Fibroblast of lung (primary cell): ENCODE measurements around the gene ZNF33B. TPM values are rescaled to one million over a fixed set of nuclear protein-coding genes. Genes with fewer than 3 reads are reported as not detected.

Source experiments
- DNase-seq, 2 donors: peaks; one replicate each; pipeline versions ENCODE4 v3.0.0 to v3.0.0-alpha.2; 2010; ENCODE audit warnings: low read depth in 2 of 2
- H2AFZ ChIP-seq: 2 replicates; pipeline ENCODE4 v1.5.1; 2012; ENCODE audit warnings: low read length, control low read depth, inconsistent platforms
- H3K27ac ChIP-seq: 2 replicates; pipeline ENCODE4 v1.5.1; 2011; ENCODE audit warnings: low read length, control low read depth; ENCODE audit not compliant: insufficient read depth
- H3K27me3 ChIP-seq: 2 replicates; pipeline ENCODE4 v1.5.1; 2011; ENCODE audit warnings: mild to moderate bottlenecking, low read length; ENCODE audit not compliant: control insufficient read depth, insufficient read depth
- H3K36me3 ChIP-seq: 2 replicates; pipeline ENCODE4 v1.5.1; 2011; ENCODE audit warnings: low read length; ENCODE audit not compliant: control insufficient read depth, insufficient read depth
- H3K4me1 ChIP-seq: 2 replicates; pipeline ENCODE4 v1.5.1; 2011; ENCODE audit warnings: low read length; ENCODE audit not compliant: control insufficient read depth, insufficient read depth; ENCODE audit errors: extremely low read depth
- H3K4me2 ChIP-seq: 2 replicates; pipeline ENCODE4 v1.5.1; 2011; ENCODE audit warnings: low read length, control low read depth; ENCODE audit not compliant: insufficient read depth; ENCODE audit errors: extremely low read depth
- H3K4me3 ChIP-seq, 4 experiments: fragments of 200-600 bp in 1 of 4; sonication (generic) in 1 of 4; replicated peaks in 1 of 4; 2 replicates each; pipeline ENCODE4 v1.5.1; 2011 to 2016; ENCODE audit warnings: low read length in 4 of 4, low read depth in 3 of 4, mild to moderate bottlenecking in 3 of 4, control low read depth in 2 of 4, inconsistent platforms in 1 of 4, mixed read lengths in 1 of 4; ENCODE audit not compliant: insufficient read depth in 1 of 4; ENCODE audit errors: control extremely low read depth in 1 of 4
- H3K79me2 ChIP-seq: 2 replicates; pipeline ENCODE4 v1.5.1; 2012; ENCODE audit warnings: mild to moderate bottlenecking, low read length, inconsistent platforms; ENCODE audit not compliant: control insufficient read depth, insufficient read depth
- H3K9ac ChIP-seq: 2 replicates; pipeline ENCODE4 v1.5.1; 2011; ENCODE audit warnings: mild to moderate bottlenecking, low read length, control low read depth; ENCODE audit not compliant: insufficient read depth
- H3K9me3 ChIP-seq: 2 replicates; pipeline ENCODE4 v1.5.1; 2012; ENCODE audit warnings: low read depth, low read length; ENCODE audit not compliant: control insufficient read depth, insufficient read depth
- H4K20me1 ChIP-seq: 2 replicates; pipeline ENCODE4 v1.5.1; 2011; ENCODE audit warnings: low read length; ENCODE audit not compliant: control insufficient read depth, insufficient read depth; ENCODE audit errors: extremely low read depth
- CTCF ChIP-seq, 2 donors: IDR thresholded peaks in 1 of 2; conservative IDR thresholded peaks in 1 of 2; 1 replicate in 1 of 2; 2 replicates in 1 of 2; pipeline ENCODE4 v1.5.1; 2011 to 2012; ENCODE audit warnings: low read length in 2 of 2, control low read depth in 1 of 2, inconsistent platforms in 1 of 2, low read depth in 1 of 2, mild to moderate bottlenecking in 1 of 2
- EZH2 ChIP-seq: IDR thresholded peaks from 2 replicates; pipeline ENCODE4 v1.5.1; 2012; ENCODE audit warnings: low read length, control low read depth, mild to moderate bottlenecking; ENCODE audit errors: missing control alignments
- polyA plus RNA-seq, 2 donors: library from polyadenylated mRNA; depleted of rRNA in 1 of 2; stranded (reverse) in 1 of 2; unstranded in 1 of 2; fragments of >200 nt; gene quantifications; 2 replicates each; pipeline ENCODE4 v1.2.1, GENCODE V29; 2011 to 2012; ENCODE audit warnings: missing spikeins in 1 of 2
- total RNA-seq: library from RNA; depleted of rRNA; stranded (reverse); fragments of >200 nt; gene quantifications from 2 replicates; pipeline ENCODE4 v1.2.1, GENCODE V29; 2014

The ZNF33B gene
- total and polyA plus RNA-seq, 2 donors (not counting 1 experiment from before 2014, with no cell fraction given): 7.5 to 7.8 TPM

- DNase-seq: peak; percentile 1 to 3
- Histone ChIP-seq H3K4me2 (peak overlapping the region; percentile 98), H3K79me2 (peaks cover 4% of the 10 kb centered on the region), H3K9ac (peak overlapping the region; percentile 63), H3K4me3 (peak overlapping the region; percentile 81 to 96 (median 94)), H3K36me3 (no peaks in the 10 kb centered on the region), H2AFZ (peak overlapping the region; percentile 99), H3K27ac (peak overlapping the region; percentile 72), H3K4me1 (no peaks in the 10 kb centered on the region), H4K20me1 (no peaks in the 10 kb centered on the region), H3K27me3 (no peaks in the 10 kb centered on the region), H3K9me3 (no peaks in the 10 kb centered on the region)
- TF ChIP-seq EZH2 (no peak), CTCF (conservative IDR thresholded peaks at IDR 0.05 in 1 of 2, IDR thresholded peaks at IDR 0.05 in 1 of 2; ENCODE audit: low read depth in 1 of 2, low read length in 2 of 2) (no peak)
Measured at GRCh38 chr10:42551582-42552187, 86.7 kb downstream of the ZNF33B start.

- TF ChIP-seq EZH2 (no peak), CTCF (conservative IDR thresholded peaks at IDR 0.05 in 1 of 2, IDR thresholded peaks at IDR 0.05 in 1 of 2; ENCODE audit: low read depth in 1 of 2, low read length in 2 of 2) (no peak)
- no peaks in the 10 kb centered on the region for H3K9me3 ChIP-seq
- H4K20me1 ChIP-seq: no peaks in the 10 kb centered on the region
- no peaks in the 10 kb centered on the region for H3K4me1 ChIP-seq
- no peak overlapping the region for H3K4me3 ChIP-seq
- H3K27ac ChIP-seq: no peak overlapping the region
- no peak overlapping the region for H3K9ac ChIP-seq
- peaks cover 4% of the 10 kb centered on the region for H3K79me2 ChIP-seq
- no peaks in the 10 kb centered on the region for H3K27me3 ChIP-seq
- no peak overlapping the region for H2AFZ ChIP-seq
- DNase-seq: no peak
- H3K36me3 ChIP-seq: no peaks in the 10 kb centered on the region
- no peak overlapping the region for H3K4me2 ChIP-seq
Measured at GRCh38 chr10:42549851-42550250, 88.5 kb downstream of the ZNF33B start.

GRCh38 chr10:42548254-42548653 is 90.1 kb downstream of the ZNF33B start:
- TF ChIP-seq CTCF (conservative IDR thresholded peaks at IDR 0.05 in 1 of 2, IDR thresholded peaks at IDR 0.05 in 1 of 2; ENCODE audit: low read depth in 1 of 2, low read length in 2 of 2) (no peak), EZH2 (no peak)
- H3K27me3 ChIP-seq: no peaks in the 10 kb centered on the region
- H3K4me2 ChIP-seq: no peak overlapping the region
- no peaks in the 10 kb centered on the region for H3K9me3 ChIP-seq
- H3K4me1 ChIP-seq: no peaks in the 10 kb centered on the region
- H3K36me3 ChIP-seq: no peaks in the 10 kb centered on the region
- no peak overlapping the region for H2AFZ ChIP-seq
- no peak overlapping the region for H3K27ac ChIP-seq
- H4K20me1 ChIP-seq: no peaks in the 10 kb centered on the region
- no peak for DNase-seq
- no peak overlapping the region for H3K4me3 ChIP-seq
- H3K79me2 ChIP-seq: peaks cover 4% of the 10 kb centered on the region
- no peak overlapping the region for H3K9ac ChIP-seq
